Right lobe of liver (tissue), 4 donors: ENCODE results near the gene CDC25B.

Experiments
- POLR2A ChIP-seq: fragments of 450-650 bp; IDR thresholded peaks from one replicate; pipeline ENCODE4 v1.6.1; 2017; ENCODE audit warnings: antibody characterized with exemption, mild to moderate bottlenecking
- TF ChIP-seq, protein P1 (sequence below), 4 donors: fragments of 200-600 bp in 3 of 4; fragments of 450-650 bp in 1 of 4; IDR thresholded peaks; one replicate each; pipeline versions ENCODE4 v1.5.1 to v1.8.0; 2016 to 2022; ENCODE audit warnings: antibody characterized with exemption in 4 of 4, mild to moderate bottlenecking in 2 of 4
- donor health status: DM: no; HTN: no; CAD: no.
- donor health status: DM: no; HTN: no; CAD: no.
- donor health status: DM: no; HTN: yes; CAD: no.

DNA sequence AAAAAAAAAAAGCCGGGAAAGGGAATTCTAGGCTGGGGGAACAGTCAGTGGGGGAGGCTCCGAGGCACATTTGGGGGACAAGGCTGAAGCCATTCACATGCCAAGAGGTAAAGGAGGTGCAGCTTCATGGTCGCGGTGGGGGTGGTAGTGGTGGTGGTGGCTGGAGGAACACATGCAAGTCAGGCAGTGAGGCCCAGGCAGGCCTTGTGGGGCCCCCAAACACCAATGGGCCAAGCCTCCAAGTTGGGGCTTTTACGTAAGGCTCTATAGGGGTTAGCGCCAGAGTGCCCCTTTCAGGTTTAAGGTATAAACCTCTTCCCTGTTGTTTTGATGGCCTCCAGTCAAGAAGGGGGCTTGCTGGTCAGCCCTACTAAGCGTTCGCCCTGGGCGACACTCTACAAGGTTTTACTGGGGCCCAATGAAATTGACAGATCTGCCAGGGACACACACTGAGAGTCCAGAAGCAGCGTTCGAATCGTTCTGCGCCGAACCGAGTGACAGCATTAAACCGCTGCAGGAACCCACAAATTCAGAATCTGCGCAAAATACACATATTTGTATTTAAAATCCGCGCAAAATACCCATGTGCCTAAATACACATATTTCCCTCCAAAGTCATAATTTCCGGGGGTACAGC lies 23.4 kb downstream of the CDC25B start:
- TF ChIP-seq, protein P1, sequence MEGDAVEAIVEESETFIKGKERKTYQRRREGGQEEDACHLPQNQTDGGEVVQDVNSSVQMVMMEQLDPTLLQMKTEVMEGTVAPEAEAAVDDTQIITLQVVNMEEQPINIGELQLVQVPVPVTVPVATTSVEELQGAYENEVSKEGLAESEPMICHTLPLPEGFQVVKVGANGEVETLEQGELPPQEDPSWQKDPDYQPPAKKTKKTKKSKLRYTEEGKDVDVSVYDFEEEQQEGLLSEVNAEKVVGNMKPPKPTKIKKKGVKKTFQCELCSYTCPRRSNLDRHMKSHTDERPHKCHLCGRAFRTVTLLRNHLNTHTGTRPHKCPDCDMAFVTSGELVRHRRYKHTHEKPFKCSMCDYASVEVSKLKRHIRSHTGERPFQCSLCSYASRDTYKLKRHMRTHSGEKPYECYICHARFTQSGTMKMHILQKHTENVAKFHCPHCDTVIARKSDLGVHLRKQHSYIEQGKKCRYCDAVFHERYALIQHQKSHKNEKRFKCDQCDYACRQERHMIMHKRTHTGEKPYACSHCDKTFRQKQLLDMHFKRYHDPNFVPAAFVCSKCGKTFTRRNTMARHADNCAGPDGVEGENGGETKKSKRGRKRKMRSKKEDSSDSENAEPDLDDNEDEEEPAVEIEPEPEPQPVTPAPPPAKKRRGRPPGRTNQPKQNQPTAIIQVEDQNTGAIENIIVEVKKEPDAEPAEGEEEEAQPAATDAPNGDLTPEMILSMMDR (IDR thresholded peaks at IDR 0.05): no peak
- TF ChIP-seq POLR2A: no peak
